DMS 273 (cell line): ENCODE results near the gene GLI3.

ENCODE experiments used
- DNase-seq: peaks from one replicate; lab custom pipeline; 2025; ENCODE audit not compliant: unreplicated experiment; lab: John Stamatoyannopoulos, UW

Gene GLI3

DNA sequence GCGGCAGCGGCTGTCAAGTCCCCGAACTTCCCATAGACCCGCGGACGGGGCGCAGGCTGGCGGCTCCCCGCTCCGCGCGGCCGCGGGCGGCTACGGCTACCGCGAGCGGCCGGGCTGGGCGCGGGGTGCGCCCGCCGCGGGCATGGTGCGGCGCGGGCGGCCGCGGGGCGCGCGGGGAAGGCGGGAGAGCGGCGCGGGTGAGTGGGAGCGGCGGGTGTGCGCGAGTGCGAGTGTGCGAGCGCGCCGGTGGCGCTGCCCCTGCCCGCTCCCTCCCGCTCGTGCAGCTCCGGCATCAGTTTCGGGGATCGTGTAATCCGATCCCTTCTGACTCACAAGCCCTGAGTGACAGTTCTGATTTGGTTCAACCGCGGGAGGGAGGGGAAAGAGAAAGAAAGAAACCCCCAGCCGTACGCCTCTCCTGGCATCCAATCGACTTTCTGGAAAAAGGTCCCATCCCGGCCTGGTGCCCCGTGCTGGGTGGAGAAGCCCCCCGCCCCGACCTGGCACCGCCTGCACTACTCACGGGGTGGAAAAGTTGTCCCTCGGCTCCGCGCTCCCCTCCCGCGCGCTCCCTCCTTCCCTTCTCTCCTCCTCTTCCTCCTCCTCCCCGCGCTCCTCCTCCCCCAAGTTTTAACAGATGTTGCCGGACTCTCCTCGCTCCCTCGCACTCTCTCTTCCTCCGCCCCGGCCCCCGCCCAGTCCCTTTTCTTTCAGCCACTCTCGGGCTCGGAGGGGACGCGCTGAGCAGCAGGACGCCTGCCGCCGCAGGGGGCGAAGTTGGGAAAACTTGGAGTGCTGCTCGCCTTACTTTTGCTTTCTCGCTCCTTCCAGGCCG is at the start of gene GLI3:
Gene GLI3, minus strand, starts transcription at position 234 of the 835 bp plus-strand sequence. CDS start 13,956 bp downstream, outside the sequence.
- DNase-seq: peak; percentile 78

DNA sequence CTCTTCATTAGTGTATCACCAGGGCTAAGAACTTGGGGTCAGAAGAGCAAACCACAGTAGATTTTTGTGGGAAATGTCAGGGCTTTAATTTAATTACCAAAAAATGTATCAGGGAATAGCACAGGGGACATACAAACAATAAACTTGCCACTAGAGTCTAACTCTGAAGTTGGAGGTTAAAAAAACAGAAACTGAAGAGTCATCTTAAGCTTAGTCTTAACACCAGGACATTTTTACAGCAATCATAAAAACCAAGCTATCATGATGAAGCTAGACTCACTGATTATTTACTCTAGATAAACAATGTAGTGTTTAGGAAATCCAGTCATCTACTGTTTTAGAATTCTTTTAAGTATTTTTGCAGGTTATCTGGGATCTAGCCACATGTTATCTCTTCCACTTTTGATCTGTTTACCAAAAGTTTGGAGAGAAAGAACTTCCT is 48.4 kb upstream of the GLI3 start:
- DNase-seq: no peak

DNA sequence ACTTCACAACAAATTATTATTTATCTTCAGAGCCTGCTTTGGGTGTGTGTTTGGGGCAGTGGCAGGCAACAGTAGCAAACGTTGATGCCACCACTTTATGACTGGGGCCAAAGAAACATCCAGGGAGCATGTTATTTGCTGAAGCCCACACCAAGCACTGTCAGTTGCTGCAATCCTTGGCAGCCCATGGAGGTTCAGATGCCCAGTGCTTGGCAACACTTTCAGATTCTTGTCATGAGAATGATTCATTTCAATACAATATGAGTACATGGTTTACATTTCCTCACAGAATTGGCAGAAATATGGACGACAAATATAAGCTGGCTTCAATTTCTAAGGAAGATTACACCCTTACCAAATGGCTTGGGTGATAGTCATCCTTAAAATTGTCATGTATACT is 46.5 kb upstream of the GLI3 start:
- no peak for DNase-seq

DNA sequence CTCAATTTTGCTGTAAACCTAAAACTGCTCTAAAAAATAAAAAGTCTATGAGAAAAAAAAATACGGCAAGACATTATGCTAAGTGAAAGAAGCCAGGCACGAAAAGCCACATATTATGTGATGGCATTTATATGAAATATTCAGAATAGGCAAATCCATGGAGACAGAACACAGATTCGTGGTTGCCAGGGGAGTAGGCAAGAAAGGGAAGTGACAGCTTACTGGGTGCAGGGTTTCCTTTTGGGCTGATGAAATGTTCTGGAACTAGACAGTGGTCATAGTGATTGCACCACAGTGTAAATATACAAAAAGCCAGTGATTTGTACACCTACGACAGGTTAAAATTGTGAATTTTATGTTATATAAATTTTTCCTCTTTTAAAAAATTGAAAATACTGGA is 41.3 kb upstream of the GLI3 start:
- DNase-seq: no peak

DNA sequence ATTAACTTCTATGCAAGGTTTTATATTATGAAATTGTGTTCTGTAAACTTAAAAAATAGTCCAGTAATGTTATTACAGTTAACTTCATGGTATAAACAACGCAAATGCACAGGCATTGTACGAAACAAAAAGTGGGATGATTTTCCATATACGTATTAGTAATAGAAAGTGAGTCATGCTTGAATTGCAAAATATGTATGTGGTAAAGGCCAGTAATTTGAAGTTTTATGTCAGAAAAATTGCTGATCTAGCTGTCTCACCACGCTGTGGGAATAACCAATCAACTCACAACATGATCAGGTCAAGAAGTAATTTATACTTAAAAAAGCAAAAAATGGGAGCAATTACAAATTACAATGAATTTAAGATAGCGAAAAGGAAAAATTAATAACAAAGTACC is 37.0 kb upstream of the GLI3 start:
- no peak for DNase-seq

DNA sequence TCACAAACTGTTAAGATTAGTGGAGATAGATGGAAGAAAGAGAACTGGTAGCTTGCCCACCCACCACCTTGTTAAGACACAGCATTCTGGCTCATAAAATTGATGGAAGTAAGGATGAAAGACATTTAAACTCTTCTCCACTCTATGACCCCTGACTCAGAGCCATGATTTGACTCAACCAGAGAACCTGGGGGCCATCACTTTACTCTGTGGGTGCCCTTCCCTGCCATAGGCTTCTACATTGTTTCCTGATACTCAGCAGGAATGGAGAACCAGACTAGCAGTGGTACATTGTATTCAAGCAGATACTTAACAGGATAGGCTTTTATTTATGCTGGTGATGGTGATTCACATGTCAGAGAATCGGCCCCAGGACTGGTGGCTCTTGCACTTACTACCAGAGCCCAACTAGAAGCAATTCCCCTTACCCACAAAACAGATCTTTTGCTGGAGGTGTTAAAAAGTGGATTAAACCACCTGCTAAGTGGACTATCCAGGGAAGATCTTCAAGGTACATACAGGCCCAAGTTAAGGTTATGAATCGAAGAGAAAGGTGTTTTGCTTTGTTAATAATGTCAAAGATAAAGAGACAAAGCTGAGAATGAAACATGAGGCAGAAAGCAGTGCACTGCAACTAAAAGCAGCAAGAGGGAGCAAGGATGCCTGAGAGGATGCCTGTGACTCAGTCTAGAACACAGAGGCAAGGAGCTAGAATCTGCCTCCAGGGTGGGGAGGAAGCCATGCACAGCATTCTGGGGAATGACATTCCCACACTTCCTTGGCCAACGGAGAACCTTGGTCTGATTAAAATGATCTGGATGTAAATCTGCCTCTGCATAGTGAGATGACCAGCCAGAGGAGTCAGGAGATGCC is 36.0 kb upstream of the GLI3 start:
- DNase-seq: no peak

DNA sequence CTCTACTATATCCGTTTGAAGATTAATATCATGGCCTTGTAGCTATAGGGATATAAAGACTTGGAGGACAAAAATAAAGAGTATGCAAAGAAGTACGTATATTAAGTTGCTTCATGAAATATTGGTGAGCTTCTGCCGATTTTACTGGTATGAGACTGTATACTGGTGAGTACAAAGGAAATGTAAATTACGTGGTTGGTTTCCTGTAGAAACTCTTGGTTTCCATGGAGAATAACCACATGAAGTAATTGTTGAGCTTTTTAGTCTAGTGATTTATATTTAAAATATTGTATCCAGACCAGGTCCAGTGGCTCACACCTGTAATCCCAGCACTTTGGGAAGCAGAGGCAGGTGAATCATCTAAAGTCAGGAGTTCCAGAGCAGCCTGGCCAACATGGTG is 32.2 kb upstream of the GLI3 start:
- no peak for DNase-seq

DNA sequence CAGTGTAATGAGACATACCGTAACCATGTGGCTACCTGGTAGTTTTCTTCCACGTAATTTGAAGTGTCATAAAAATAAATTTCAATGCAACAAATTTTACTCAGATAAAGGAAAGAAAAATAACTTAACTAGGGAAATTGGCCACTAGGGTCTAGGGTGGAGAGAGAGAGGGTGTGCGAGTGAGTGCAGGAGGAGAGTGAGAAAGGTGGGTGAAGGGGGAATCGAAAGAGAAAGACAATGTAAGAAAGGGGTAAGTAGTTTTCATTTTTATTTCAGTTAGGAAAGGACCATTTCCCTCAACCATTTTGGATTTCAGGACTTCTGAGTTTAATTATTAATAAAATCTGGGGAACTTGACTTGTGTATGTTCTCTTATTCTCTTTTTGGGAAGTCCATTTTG is 27.7 kb upstream of the GLI3 start:
- DNase-seq: no peak

DNA sequence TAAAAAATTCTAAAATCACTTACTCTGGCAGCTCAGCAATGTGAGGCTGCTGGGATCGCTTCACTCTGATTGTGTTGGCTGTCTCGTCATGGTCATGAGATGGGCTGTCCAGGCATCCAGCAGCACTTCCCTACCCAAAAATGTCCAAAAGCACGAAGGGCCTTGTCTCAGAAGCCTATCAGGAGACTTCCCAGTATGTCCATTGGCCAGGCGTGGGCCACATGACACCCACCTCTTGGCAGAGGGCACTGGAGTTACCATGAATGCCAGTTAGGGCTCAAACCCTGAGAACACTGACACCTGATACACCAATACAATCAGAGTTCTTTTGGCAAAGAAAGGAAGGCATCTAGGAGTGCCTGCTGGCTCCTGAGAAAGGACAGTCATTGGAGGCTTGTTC is 27.0 kb upstream of the GLI3 start:
- DNase-seq: no peak

DNA sequence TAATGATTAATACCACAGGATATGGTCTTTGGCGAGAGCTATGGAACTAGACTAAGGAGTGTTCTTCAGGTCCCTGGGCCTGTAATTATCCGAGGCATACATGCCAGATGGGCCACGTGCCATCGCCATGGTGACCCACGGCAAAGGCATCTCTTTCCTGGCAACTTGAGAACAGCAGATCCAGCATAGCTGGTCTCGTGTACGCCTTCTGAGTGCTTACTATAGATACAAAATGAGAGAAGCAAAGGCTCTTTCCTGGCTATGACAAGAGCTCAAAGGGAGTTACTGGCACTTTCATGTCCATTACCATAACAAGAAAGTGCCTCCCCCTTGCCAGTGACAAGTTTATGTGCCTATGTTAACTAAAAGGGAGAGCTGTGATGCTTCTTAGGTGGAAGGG is 26.0 kb upstream of the GLI3 start:
- DNase-seq: peak; percentile 65

DNA sequence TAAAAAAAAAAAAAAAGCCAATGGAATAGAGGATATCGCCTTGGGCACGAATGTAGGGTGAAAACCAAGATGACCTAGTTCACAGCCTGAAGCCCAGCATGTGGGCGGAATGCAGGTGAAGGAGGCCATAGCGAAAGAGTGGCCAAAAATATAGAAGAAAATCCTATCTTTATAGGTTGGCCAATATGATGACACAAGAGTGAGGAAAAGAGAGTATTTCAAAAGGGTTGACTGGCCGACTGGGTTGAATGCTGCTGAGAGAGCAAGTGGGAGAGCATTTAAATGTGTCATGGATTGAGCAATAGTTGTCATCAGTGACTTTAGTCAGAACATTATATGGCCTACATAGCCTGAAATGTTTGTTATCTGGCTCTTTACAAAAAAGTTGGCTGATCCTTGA is 17.2 kb upstream of the GLI3 start:
- DNase-seq: no peak

DNA sequence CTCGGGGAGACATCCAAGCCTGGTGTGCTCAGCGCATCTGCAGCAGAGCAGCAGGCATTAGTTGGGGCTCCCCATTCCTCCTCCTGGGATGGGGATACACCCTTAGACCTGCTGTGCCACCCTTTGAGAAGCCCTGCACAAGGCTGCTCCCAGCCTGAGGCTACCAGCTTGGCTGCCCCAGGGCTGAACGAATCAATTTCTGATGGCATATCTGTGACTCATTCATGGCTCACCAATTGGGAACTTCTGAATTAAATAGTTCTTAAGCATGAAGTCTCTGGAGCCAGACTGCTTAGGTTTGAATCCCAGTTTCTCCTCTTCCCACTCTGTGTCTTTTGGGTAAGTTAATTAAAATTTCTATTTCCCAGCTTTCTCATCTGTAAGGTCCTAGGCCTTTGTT is 16.3 kb upstream of the GLI3 start:
- no peak for DNase-seq

DNA sequence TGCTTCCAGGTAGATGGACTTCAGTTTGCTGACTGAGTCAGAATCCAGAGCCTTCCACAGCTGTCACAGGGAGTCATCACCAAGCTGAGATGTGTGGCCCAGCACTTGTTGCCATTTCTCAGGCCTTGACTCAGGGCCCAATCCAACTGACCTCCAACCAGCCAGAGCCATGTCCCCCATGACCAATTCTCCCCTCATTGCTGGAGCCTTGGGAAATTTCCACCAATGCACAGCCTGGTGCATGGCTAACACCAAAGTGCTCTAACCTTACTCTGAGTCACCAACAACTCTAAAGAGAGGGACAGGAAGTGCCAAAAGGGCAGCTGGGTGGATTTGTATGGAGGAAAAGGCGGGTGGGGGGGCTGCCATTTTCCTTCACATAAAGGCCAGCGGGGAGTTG is 13.4 kb upstream of the GLI3 start:
- DNase-seq: no peak

DNA sequence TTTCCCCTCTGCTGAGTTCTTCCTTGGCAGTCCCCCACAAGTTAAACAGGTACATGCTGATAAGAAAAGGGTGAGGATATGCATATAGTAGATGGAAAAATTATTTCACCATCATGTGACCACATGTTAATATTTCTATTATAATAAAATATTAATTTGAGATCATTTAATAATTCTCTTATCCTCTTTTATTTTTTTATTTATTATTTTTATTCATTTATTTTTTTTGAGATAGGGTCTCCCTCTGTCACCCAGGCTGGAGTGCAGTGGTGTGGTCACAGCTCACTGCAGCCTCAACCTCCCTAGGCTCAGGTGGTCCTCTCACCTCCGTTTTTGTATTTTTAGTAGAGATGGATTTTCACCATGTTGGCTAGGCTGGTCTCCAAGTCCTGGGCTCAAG is 11.6 kb upstream of the GLI3 start:
- no peak for DNase-seq

DNA sequence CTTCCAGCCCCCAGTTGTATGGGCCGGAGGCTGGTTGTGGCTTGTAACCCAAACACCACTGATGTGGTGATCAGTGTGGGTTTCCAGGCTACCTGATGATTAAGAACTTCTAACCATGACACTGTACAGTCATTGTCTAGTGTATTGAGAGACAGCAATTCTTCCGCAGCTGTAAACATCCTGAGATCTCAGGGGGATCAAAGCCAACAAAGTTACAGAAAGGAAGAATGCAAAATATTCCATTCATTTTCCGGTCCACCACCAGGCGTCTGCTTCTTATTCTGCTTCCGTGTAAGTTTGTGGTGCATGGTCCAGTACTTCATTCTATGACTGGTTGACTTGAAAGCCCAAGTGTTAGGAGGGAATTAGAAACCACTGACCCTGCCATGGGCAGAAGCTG is 10.3 kb upstream of the GLI3 start:
- DNase-seq: no peak

DNA sequence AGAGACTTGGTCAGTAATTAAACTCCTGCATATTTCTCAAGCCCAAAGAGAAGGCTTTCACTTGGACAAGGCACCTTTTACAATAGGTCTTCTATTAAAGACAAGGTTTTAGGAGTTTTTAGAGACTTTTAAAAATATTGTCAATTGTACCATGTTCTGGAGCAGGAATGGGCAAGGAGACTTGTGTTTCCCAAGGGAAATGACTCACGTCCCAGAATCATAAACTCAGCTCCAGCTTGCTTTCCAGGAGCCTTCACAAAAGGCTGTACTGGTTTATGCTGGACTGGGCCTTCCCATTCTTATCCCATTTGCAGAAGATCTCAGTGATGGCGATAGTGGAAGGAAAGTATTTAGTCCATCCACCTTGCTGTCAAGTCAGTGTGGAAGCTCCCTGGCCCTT is 7.8 kb upstream of the GLI3 start:
- no peak for DNase-seq

DNA sequence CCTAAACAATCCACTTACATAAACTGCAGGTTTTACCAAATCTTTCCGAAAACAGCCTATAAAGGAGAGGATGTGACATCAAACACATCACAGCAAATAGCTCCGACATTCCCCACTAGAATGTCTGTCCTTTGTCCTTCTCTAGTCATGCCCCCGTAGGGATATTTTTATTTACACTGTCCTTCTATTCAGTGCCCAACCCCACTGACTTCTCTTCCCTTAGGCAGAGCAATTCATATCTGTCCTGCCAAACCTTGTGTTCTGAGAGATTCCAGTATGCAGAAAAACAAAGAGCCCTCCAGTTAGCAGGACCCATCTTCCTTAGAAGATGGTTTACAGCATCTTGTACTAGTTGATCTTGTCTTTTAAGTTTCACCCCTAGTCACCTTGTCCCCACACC is 5.4 kb upstream of the GLI3 start:
- DNase-seq: no peak

DNA sequence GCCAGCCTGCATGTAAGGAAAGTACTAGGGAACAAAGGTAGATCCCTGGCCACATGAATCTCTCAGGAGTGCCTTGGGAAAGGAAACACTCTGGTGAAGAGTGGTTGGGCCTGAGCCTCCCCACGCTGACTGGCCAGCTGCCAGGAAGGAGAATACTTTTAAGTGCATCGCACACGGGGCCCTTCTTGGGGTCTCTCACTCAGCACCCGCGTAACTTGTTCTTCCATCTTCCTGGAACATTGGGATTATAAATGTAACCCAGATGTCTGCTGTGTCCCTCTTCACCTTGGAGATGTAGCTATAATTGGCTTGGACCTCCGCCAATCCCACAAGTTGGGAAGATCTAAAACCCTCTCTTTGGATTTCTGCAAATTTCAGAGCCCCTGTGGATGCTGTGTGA is 4.4 kb upstream of the GLI3 start:
- peak; percentile 14 for DNase-seq

DNA sequence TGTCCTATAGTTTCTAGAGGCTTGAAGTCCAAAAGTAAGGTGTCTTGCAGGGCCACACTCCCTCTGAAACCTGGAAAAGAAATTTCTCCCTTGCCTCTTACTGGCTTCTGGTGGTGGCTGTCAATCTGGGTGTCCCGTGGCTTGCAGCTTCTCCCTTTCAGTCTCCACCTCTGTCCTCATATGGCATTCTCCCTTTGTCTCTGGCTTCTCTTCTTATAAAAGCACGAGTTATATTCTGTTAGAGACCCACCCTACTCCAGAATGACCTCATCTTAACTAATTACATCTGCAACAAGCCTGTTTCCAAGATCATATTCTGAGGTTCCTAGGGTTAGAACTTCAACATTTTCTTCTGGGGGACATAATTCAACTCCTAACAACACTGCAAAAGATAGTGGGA is 3.4 kb upstream of the GLI3 start:
- DNase-seq: no peak

DNA sequence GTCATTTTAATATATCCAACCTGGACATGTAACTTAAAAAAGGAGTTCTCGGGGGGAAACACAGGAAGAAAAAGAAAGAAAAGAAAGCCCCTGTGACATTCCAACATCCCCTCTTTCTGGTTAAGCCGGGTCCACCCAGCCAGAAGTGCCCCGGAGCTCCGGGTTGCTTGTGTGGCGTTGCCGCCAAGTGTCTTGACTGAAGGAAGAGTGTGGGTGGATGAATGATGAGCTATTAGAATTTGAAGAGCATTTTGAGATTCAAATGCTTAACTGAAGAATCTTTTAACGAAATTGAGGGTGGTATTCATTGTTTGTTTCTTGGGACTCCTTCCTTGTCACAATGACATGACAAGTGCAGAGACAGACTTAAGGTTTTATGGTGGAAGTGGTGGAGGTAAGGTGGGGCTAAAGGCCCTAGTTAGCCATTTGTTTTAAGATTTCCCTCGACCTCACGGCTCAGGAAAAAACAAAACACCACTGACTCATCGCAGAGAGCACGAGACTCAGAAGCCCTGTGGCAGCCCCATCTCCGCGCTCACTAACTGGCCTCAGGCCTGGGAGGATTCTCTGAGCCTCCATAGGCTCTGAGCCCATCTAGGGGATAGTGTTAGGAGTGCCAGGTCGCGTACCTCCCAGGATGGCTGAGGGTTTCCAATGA is 1.8 kb upstream of the GLI3 start:
- no peak for DNase-seq

DNA sequence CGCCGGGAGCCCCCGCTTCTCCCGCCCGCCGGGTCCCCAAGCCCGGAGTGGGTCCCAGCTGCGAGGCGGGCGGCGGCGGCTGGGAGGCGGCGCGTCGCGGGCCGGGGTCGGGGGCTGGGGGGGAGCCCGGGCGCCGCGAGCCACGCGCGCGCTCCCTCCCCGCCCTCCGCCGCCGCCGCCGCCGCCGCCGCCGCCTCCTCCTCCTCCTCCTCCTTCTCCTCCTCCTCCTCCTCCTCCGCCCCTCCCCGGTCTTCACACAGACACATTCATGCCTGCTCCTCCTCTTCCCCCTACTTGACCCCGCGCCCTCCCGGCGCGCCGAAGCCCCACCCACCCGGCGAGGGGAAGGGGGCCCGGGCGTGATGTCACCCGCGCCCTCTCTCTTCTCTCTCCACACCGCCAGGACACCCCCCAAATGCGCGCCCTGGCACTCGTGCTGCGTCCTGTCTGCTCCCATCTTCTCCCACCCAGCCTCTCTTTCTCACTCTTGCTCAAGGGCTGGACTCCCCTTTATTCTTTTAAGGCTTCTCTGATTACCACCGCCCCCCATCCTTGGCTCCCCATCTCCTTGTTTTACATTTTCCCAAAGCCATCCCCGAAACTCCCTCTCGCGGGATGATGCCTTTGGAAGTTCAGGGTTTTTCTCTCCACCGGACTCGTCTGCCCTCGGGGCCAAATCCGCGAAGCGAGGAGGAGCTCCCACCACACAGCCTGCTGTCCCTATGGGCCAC is 967 bp upstream of the GLI3 start:
- DNase-seq: peak; percentile 39
